Hepatocyte (in vitro differentiated cells): ENCODE data around the gene TEX19.

ENCODE experiments used
- EZH2 ChIP-seq: fragments of 200-600 bp; sonication (generic); IDR thresholded peaks from 2 replicates; pipeline ENCODE4 v1.6.1; 2016; ENCODE audit warnings: antibody characterized with exemption, mild to moderate bottlenecking, borderline replicate concordance
- EZH2phosphoT487 ChIP-seq: fragments of 200-600 bp; sonication (generic); IDR thresholded peaks from one replicate; pipeline ENCODE4 v1.6.1; 2018; ENCODE audit warnings: antibody characterized with exemption, mild to moderate bottlenecking, low read depth, moderate library complexity; ENCODE audit not compliant: unreplicated experiment, severe bottlenecking
- TF ChIP-seq, protein P1 (sequence below): fragments of 200-600 bp; sonication (generic); IDR thresholded peaks from 2 replicates; pipeline ENCODE4 v1.5.1; 2016; ENCODE audit warnings: antibody characterized with exemption, mild to moderate bottlenecking; ENCODE audit not compliant: poor library complexity

GRCh38 chr17:82324566-82325285, 34.3 kb upstream of the TEX19 start:
- TF ChIP-seq, protein P1, sequence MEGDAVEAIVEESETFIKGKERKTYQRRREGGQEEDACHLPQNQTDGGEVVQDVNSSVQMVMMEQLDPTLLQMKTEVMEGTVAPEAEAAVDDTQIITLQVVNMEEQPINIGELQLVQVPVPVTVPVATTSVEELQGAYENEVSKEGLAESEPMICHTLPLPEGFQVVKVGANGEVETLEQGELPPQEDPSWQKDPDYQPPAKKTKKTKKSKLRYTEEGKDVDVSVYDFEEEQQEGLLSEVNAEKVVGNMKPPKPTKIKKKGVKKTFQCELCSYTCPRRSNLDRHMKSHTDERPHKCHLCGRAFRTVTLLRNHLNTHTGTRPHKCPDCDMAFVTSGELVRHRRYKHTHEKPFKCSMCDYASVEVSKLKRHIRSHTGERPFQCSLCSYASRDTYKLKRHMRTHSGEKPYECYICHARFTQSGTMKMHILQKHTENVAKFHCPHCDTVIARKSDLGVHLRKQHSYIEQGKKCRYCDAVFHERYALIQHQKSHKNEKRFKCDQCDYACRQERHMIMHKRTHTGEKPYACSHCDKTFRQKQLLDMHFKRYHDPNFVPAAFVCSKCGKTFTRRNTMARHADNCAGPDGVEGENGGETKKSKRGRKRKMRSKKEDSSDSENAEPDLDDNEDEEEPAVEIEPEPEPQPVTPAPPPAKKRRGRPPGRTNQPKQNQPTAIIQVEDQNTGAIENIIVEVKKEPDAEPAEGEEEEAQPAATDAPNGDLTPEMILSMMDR, result no peak
- TF ChIP-seq EZH2 (no peak), EZH2phosphoT487 (no peak)
